Fibroblast of peridontal ligament (primary cell): ENCODE results near the gene SOWAHD.
"Not testable (repeated sequence)": the region's sequence is repeated elsewhere in the genome, so short reads cannot be mapped to it uniquely, and the experiment has no call there.

Source experiments
- DNase-seq: peaks from one replicate; pipeline ENCODE4 v3.0.0-alpha.2; 2010; ENCODE audit errors: extremely low read depth

The SOWAHD gene

DNA sequence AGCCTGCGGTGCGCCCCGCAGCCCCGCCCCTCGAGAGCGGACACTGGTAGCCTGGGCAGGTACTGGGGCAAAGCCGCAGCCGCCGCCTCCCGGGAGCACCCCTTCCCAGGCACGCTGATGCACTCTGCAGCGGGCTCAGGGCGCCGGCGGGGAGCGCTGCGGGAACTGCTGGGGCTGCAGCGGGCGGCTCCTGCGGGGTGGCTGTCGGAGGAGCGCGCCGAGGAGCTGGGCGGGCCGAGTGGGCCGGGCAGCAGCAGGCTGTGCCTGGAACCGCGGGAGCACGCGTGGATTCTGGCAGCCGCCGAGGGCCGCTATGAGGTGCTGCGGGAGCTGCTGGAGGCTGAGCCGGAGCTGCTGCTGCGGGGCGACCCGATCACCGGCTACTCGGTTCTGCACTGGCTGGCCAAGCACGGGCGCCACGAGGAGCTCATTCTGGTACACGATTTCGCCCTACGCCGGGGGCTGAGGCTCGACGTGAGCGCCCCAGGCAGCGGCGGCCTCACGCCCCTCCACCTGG, 401 bp downstream of the SOWAHD start:
- DNase-seq, result no peak

GRCh38 chrX:119759248-119759766, 919 bp downstream of the SOWAHD start:
- no peak for DNase-seq

- DNase-seq, result no peak
These were observed 1.9 kb downstream of the SOWAHD start for GRCh38 chrX:119760026-119760877.

GRCh38 chrX:119762718-119763117, 4.3 kb downstream of the SOWAHD start:
- DNase-seq, result peak; percentile 41

DNA sequence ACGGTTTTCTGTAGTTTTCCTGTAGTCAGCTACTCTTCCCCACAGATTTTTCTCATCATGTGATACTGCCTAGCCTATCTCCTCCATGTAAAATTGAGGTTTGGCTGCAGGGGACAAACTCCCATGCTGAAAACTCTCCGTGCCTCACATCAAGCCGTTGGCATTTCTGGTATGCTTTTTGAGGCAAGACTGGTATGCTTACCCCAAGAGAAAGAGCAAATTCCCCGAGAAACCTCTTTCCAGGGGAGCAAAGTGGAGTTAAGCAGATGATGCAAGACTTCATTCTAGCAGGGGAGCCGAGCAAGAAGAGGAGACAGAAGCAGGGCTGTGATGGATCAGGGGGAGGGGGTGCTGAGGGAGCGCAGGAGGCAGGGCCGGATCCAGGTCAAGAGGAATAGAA, 4.8 kb downstream of the SOWAHD start:
- DNase-seq, result peak; percentile 86

DNA sequence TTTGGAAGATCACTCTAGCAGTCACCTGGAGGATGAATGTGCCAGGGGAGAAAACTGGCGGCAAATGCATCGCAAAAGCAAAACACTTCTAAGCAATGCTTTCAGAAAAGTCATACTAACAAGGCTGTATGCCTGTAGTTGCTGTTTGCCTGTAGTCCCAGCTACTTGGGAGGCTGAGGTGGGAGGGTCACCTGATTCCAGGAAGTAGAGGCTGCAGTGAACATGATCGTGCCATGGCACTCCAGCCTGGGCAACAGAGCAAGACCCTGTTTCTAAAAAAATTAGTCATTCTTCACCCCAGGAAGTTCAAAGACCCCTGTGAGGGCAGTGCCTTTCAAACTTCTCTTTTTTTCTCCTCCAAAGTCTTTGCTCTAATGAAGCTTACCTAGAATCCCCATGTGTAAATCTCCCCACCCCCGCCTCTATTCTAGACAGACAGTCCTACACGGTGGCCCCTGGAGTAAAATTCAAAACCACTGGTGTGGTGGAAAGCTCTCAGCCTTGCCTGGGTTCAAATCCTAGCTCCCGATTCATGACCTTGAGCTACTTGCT, 5.5 kb downstream of the SOWAHD start:
- DNase-seq, result no peak

GRCh38 chrX:119768436-119768835, 10.0 kb downstream of the SOWAHD start:
- not testable (repeated sequence) for DNase-seq

GRCh38 chrX:119769388-119769787, 11.0 kb downstream of the SOWAHD start:
- not testable (repeated sequence) for DNase-seq

GRCh38 chrX:119775517-119776238, 17.3 kb downstream of the SOWAHD start:
- DNase-seq, result no peak

- DNase-seq, result no peak
These were observed 20.4 kb downstream of the SOWAHD start for GRCh38 chrX:119778829-119779228.

GRCh38 chrX:119783026-119783425, 24.6 kb downstream of the SOWAHD start:
- DNase-seq, result no peak

- DNase-seq, result peak; percentile 30
These were observed 26.5 kb downstream of the SOWAHD start for GRCh38 chrX:119784747-119785446.

DNA sequence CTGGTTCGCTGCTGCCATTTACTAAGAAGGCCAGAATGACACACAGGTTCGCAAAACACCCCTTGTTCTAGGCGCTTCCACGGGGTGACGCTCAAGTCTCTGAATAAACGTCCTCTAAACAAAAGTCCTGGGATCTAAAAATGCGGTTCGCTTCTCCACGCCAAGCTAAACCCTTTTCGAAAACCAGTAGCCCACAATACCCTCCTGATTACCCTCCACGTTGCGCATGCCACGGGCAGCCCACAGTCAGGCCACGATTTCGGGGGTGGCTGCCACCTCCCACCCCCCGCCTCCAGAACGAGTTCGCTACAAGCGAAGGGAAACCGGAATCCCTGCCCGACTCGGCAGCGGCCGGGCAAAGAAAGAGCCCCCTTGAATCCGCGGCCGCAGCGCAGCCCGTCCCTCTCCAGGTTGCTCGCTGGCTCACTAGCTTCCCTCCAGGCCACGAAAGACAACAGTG, 32.6 kb downstream of the SOWAHD start:
- DNase-seq, result peak; percentile 56

DNA sequence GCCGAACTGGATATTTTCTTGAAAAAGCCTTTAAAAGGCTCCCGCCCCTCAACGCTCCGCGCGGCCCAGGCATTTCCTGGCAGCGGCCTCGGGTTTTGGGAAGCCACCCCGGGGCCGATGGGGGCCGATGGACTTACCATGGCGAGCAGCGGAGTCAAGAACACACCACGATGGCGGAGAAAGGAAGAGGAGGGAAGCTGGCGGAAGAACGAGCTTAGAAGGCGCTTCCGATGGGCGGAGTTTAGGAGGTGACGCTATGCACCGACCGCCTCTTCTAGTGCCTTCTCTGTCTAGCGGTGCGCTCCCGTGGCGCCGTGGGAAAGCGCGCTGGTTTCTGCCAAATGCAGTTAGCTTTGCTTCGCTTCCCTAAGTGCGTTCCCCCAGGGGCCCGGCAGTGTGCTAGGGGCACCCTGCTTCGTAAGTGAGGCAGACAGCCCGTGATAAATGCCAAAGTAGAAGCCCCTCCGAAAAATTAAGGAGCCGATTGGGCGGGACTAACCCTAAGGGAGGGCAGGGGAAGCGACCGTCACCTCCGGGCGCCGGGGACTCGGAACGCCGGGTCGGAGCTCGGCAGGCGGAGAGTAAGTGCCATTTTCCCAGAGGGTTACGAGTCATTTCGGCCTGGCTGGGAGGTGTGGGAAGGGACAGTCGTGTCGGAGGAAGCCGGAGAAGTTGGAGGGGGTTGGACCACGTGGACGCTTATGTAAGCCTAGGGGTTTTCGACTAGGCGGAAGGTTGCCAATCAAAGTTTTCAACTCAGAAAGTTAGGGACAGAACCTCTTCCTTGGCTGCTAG, 33.2 kb downstream of the SOWAHD start, which contains the start of gene RPL39:
Gene RPL39 (minus strand): TSS at position 194 of the 795 bp plus-strand sequence. CDS start 54 bp downstream, at position 140.
- DNase-seq, result peak; percentile 86

- no peak for DNase-seq
These were observed 43.1 kb downstream of the SOWAHD start for GRCh38 chrX:119801253-119802221.

- DNase-seq, result no peak
These were observed 44.2 kb downstream of the SOWAHD start for GRCh38 chrX:119802546-119802945.

- DNase-seq, result not testable (repeated sequence)
These were observed 50.1 kb downstream of the SOWAHD start for GRCh38 chrX:119808461-119808860.

DNA sequence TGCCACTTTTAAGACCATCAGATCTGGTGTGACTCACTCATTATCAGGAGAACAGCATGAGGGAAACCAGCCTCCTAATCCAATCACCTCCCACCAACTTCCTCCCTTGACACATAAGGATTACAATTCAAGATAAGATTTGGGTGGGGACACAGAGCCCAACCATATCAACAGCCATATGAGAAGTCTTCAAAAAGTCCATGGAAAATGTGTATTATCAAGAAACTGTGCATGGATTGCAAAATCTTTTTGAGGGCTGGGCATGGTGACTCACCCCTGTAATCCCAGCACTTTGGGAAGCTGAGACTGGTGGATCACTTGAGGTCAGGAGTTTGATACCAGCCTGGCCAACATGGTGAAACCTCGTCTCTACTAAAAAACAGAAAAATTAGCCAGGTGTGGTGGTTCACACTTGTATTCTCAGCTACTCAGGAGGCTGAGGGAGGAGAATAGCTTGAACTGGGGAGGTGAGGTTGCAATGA, 50.8 kb downstream of the SOWAHD start:
- no peak for DNase-seq
